Neural progenitor cell (in vitro differentiated cells): ENCODE results near the gene SPARCL1.

Experiments
- EZH2 ChIP-seq: fragments of 200-600 bp; sonication (generic); IDR thresholded peaks from 2 replicates; pipeline ENCODE4 v1.6.1; 2017; ENCODE audit warnings: antibody characterized with exemption, mild to moderate bottlenecking, moderate library complexity
- TF ChIP-seq, protein P1 (sequence below): fragments of 200-600 bp; sonication (generic); IDR thresholded peaks from 2 replicates; pipeline ENCODE4 v1.5.1; 2017; ENCODE audit warnings: antibody characterized with exemption, mild to moderate bottlenecking

DNA sequence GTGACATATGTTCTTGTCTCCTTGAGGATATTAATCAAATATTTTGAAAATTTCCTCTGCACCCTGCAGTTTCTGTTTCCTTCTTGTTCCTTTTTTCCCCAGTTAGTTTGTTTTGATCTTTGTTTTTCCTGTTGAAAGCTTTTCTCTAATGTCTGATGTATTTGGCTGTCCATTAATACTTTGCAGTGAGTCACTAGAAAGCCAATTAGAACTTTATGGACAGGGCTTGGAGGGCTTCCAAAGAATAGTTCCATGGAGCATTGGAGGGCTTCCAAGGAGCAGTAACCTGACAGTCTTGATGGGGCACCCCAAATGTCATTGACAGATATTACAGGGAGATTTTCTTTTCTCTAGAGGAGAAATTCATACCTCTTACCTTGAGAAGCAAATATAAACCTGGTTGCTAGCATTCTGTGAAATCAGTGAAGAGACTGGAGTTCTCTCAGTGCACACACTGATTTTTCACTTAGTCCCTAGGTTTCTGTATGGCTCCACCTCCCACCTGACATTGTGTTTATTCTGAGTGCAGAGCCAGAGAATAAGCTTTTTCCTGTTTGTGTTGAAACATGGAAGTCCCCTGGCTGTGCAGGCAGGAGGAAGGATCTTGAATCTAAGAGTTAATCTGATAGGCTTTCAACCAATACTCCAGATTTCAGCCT lies 26.5 kb downstream of the SPARCL1 start:
- TF ChIP-seq, protein P1, sequence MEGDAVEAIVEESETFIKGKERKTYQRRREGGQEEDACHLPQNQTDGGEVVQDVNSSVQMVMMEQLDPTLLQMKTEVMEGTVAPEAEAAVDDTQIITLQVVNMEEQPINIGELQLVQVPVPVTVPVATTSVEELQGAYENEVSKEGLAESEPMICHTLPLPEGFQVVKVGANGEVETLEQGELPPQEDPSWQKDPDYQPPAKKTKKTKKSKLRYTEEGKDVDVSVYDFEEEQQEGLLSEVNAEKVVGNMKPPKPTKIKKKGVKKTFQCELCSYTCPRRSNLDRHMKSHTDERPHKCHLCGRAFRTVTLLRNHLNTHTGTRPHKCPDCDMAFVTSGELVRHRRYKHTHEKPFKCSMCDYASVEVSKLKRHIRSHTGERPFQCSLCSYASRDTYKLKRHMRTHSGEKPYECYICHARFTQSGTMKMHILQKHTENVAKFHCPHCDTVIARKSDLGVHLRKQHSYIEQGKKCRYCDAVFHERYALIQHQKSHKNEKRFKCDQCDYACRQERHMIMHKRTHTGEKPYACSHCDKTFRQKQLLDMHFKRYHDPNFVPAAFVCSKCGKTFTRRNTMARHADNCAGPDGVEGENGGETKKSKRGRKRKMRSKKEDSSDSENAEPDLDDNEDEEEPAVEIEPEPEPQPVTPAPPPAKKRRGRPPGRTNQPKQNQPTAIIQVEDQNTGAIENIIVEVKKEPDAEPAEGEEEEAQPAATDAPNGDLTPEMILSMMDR, result no peak
- TF ChIP-seq EZH2, result no peak
